ENCODE data around the gene WWTR1. TPM values are rescaled to one million over a fixed set of nuclear protein-coding genes. Genes with fewer than 3 reads are reported as not detected.

Gene WWTR1
- total and polyA plus RNA-seq, 2 of the 4 experiments (the other 2 are of a cell fraction) = 38.9 to 65.3 TPM

DNA sequence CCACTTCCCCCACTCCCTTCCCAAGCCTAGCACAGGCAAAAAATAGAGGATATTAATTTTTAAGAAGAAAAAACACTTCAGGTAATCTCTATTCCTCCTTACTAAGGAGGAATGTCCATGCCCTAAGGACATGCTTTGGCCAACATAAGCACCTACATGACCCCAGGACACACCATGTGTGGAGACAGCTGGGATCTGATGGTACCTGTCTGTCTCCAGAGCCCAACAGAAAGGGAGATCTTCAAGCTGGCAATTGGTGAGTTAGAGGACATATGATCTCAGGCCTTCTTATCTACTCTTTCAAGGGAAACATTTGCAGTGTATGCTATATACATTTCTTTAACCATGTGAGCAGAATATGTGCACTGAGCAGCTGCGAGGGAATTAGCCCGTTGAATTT is 176.3 kb downstream of the WWTR1 start:
- peak overlapping the region; percentile 24; the same call in 1 of the 2 replicates for H3K4ac ChIP-seq (ENCODE audit: low read depth, low read length)
- peak overlapping the region; percentile 65 for H2BK120ac ChIP-seq (ENCODE audit: low read depth, low read length)
- H3K23ac ChIP-seq (ENCODE audit: low read depth, low read length) = no peak overlapping the region; the same call in 1 of the 2 replicates
- 0 out of 2 replicates have a peak, but pooled peaks cover 2% of the 10 kb centered on the region for H3K9me1 ChIP-seq (ENCODE audit: insufficient read depth, low read length)
- H3K27me3 ChIP-seq (ENCODE audit: control insufficient read depth, insufficient read depth, low read length) = no peaks in the 10 kb centered on the region
- POLR2A ChIA-PET (ENCODE audit: unreplicated experiment) = no interaction called here
- no peaks in the 10 kb centered on the region for H3K36me3 ChIP-seq (ENCODE audit: control insufficient read depth, insufficient read depth, low read length)
- H3K27ac ChIP-seq (ENCODE audit: insufficient read depth, low read length) = no peak overlapping the region
- no CpG with 5 or more reads among the region's 2 CpGs for WGBS, 2 experiments (ENCODE audit: extremely low coverage in 2 of 2, insufficient read length in 1 of 2)
- BruUV-seq (replicated peaks) = no TSS peak
- H3K4me1 ChIP-seq (ENCODE audit: control insufficient read depth, insufficient read depth, low read length) = peaks cover 9% of the 10 kb centered on the region
- H3K4me3 ChIP-seq (ENCODE audit: insufficient read depth, low read depth, low read length) = no peak overlapping the region
- peak overlapping the region; percentile 73 for H2BK15ac ChIP-seq (ENCODE audit: low read depth, low read length)
- peak overlapping the region; percentile 77 for H2AK5ac ChIP-seq (ENCODE audit: low read depth, low read length)
- H4K91ac ChIP-seq (ENCODE audit: insufficient read depth, low read depth, low read length) = peak overlapping the region; percentile 55; the same call in 1 of the 2 replicates
- no peak overlapping the region for H3K4me2 ChIP-seq (ENCODE audit: low read depth, low read length)
- dilution Hi-C loops (cut with HindIII; ENCODE audit: low sequenced_read_pairs, unreplicated experiment) (no loop called here), in situ Hi-C loops (cut with MboI; ENCODE audit: low sequenced_read_pairs) (loop anchor here (5.0 to 10.0 kb wide), 2 partner anchors 204 to 527 kb away; no protein-coding TSS in a partner anchor), intact Hi-C loops (cut with micrococcal nuclease) (loop anchor here (2.0 kb wide), 1 partner anchor 361 kb away; no protein-coding TSS in a partner anchor)
- H2BK5ac ChIP-seq (ENCODE audit: low read depth, low read length, poor library complexity, severe bottlenecking) = no peak overlapping the region
- no peak for DNase-seq
- H3K14ac ChIP-seq (replicated peaks; ENCODE audit: low read depth, low read length) = no peak overlapping the region
- H2AK9ac ChIP-seq (replicated peaks; ENCODE audit: low read depth, low read length, poor library complexity) = no peak overlapping the region
- H2BK20ac ChIP-seq (ENCODE audit: low read depth, low read length) = peak overlapping the region; percentile 11; the same call in 1 of the 2 replicates
- no peak overlapping the region for H3K56ac ChIP-seq (ENCODE audit: extremely low read depth, insufficient read depth, low read length)
- H3K9me3 ChIP-seq (ENCODE audit: control insufficient read depth, insufficient read depth, low read length) = no peaks in the 10 kb centered on the region
- no peaks in the 10 kb centered on the region for H4K20me1 ChIP-seq (ENCODE audit: insufficient read depth, low read length)
- H3K9ac ChIP-seq (ENCODE audit: low read depth, low read length) = no peak overlapping the region
- H4K8ac ChIP-seq (ENCODE audit: low read depth in 2 of 2, low read length in 2 of 2) = no peak overlapping the region
- TF ChIP-seq MAFK (IDR thresholded peaks at IDR 0.05; ENCODE audit: low read depth, low read length) (no peak), FOS (IDR thresholded peaks at IDR 0.05; ENCODE audit: low read depth, low read length) (no peak), RCOR1 (IDR thresholded peaks at IDR 0.05; ENCODE audit: insufficient replicate concordance, low read length) (no peak), RAD21 (IDR thresholded peaks at IDR 0.05; ENCODE audit: low read length) (no peak), CTCF (conservative IDR thresholded peaks at IDR 0.05; ENCODE audit: low read depth, low read length) (no peak), CEBPB (IDR thresholded peaks at IDR 0.05; ENCODE audit: low read depth, low read length) (no peak), NFE2L2 (IDR thresholded peaks at IDR 0.05; ENCODE audit: low read depth, low read length) (no peak), MAZ (IDR thresholded peaks at IDR 0.05; ENCODE audit: borderline replicate concordance, low read depth, low read length) (no peak), MXI1 (IDR thresholded peaks at IDR 0.05; ENCODE audit: borderline replicate concordance, low read depth, low read length) (no peak), BHLHE40 (IDR thresholded peaks at IDR 0.05; ENCODE audit: low read depth, low read length) (no peak), USF2 (IDR thresholded peaks at IDR 0.05; ENCODE audit: low read depth, low read length) (no peak), CHD1 (IDR thresholded peaks at IDR 0.05; ENCODE audit: low read depth, low read length) (no peak), RFX5 (IDR thresholded peaks at IDR 0.05; ENCODE audit: low read depth, low read length) (no peak), POLR2A (IDR thresholded peaks at IDR 0.05; ENCODE audit: low read depth, low read length) (no peak), ELK1 (IDR thresholded peaks at IDR 0.05; ENCODE audit: borderline replicate concordance, low read depth, low read length) (no peak), SMC3 (IDR thresholded peaks at IDR 0.05; ENCODE audit: low read depth, low read length) (no peak)
- CTCF ChIA-PET = interaction anchor here (0.6 to 2.3 kb wide), 3 partner anchors 11 to 302 kb away, joined by 3 to 8 read pairs (median 6); no protein-coding TSS in a partner anchor
- H4K5ac ChIP-seq (ENCODE audit: low read depth, low read length) = no peak overlapping the region
- H3K79me1 ChIP-seq (ENCODE audit: low read depth in 1 of 2, low read length in 2 of 2) = no peaks in the 10 kb centered on the region
- no peak overlapping the region for H2AFZ ChIP-seq (replicated peaks; ENCODE audit: low read length, poor library complexity)
- ATAC-seq (ENCODE audit: low read depth) = no peak
- peak overlapping the region; percentile 64 for H3K18ac ChIP-seq (ENCODE audit: low read depth, low read length)

Data from IMR-90 (cell line).